Subcutaneous abdominal adipose tissue (tissue), 5 donors: ENCODE measurements around the gene FRAS1.
"Not testable (repeated sequence)": the region's sequence is repeated elsewhere in the genome, so short reads cannot be mapped to it uniquely, and the experiment has no call there.

Experiments used
- H3K27ac ChIP-seq: one replicate; pipeline ENCODE4 v1.7.0; 2013; ENCODE audit warnings: low read depth, mild to moderate bottlenecking, inconsistent platforms, low read length, moderate library complexity
- H3K27me3 ChIP-seq, 5 donors: one replicate each; pipeline ENCODE4 v1.7.0; 2013; ENCODE audit warnings: low read length in 5 of 5, inconsistent platforms in 1 of 5; ENCODE audit not compliant: control insufficient read depth in 5 of 5, insufficient read depth in 4 of 5
- H3K36me3 ChIP-seq, 5 donors: one replicate each; pipeline ENCODE4 v1.7.0; 2013; ENCODE audit warnings: low read length in 5 of 5; ENCODE audit not compliant: control insufficient read depth in 5 of 5, insufficient read depth in 5 of 5
- H3K4me1 ChIP-seq, 5 donors: one replicate each; pipeline ENCODE4 v1.7.0; 2013; ENCODE audit warnings: low read length in 5 of 5, mild to moderate bottlenecking in 3 of 5, moderate library complexity in 1 of 5; ENCODE audit not compliant: control insufficient read depth in 5 of 5, insufficient read depth in 5 of 5
- H3K4me3 ChIP-seq, 5 donors: one replicate each; pipeline ENCODE4 v1.7.0; 2013; ENCODE audit warnings: low read length in 5 of 5, low read depth in 1 of 5
- H3K9ac ChIP-seq, 5 donors: one replicate each; pipeline ENCODE4 v1.7.0; 2013; ENCODE audit warnings: low read length in 5 of 5, mild to moderate bottlenecking in 4 of 5, moderate library complexity in 3 of 5
- H3K9me3 ChIP-seq, 5 donors: one replicate each; pipeline ENCODE4 v1.7.0; 2013; ENCODE audit warnings: low read length in 5 of 5; ENCODE audit not compliant: control insufficient read depth in 5 of 5
- donor health status: healthy.
- donor health status: healthy.
- donor health status: healthy.
- donor health status: healthy.
- donor health status: healthy.

FRAS1 gene

DNA sequence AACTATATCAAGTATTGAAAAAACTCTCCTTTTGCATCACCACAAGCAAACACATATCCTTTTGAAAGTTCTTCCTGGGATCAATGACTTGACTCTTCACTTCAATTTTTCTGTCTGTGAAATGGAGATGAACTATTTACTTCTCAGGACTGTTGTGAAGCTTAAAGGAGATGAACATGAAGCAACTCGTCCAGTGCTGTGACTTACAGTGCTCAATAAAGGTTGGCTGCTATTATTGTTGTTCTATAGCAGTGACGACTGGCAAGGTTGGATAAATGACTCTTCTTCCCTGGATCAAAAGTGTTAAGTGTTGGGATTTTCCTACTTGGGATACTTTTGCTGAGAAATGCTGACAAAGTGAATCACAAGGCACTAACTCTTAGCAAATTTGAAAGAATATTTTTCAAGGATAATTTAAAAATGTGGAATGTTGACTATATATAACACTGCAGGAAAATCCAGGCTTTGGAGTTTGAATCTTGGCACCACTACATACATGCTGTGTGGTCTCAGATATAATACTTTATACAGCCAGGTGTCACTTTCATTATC lies 13.7 kb downstream of the FRAS1 start:
- H3K4me3 ChIP-seq = no peak overlapping the region
- H3K36me3 ChIP-seq = no peaks in the 10 kb centered on the region
- peaks cover 0 to 2% (median 0%) of the 10 kb centered on the region in 5 donors for H3K27me3 ChIP-seq
- H3K9ac ChIP-seq = no peak overlapping the region
- H3K4me1 ChIP-seq = peaks cover 0 to 2% (median 0%) of the 10 kb centered on the region in 5 donors
- H3K9me3 ChIP-seq = no peaks in the 10 kb centered on the region
- no peak overlapping the region for H3K27ac ChIP-seq

DNA sequence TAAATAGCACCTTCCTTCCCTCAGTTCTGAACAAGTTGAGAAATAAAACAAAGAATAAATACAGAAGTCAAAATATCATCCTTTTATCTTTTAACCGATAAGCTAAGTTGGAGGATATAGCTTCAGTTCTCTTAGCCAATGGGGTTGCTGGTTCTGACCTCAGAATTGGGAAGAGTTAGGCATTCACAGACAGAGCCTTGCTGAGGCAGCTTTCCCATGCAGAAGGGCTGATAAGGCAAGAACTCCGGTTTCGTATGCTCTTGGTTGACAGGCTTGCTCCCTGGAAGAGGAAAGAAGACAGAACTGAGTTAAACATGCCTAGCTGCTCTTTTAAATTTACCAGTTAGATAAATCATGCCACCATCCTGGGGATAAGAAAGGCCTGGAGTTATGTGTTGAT lies 17.6 kb downstream of the FRAS1 start:
- no peak overlapping the region for H3K9ac ChIP-seq
- H3K36me3 ChIP-seq = no peaks in the 10 kb centered on the region
- H3K27me3 ChIP-seq = no peaks in the 10 kb centered on the region
- H3K4me3 ChIP-seq = no peak overlapping the region
- H3K4me1 ChIP-seq = peaks cover 0 to 2% (median 0%) of the 10 kb centered on the region in 5 donors
- no peaks in the 10 kb centered on the region for H3K9me3 ChIP-seq
- H3K27ac ChIP-seq = no peak overlapping the region

DNA sequence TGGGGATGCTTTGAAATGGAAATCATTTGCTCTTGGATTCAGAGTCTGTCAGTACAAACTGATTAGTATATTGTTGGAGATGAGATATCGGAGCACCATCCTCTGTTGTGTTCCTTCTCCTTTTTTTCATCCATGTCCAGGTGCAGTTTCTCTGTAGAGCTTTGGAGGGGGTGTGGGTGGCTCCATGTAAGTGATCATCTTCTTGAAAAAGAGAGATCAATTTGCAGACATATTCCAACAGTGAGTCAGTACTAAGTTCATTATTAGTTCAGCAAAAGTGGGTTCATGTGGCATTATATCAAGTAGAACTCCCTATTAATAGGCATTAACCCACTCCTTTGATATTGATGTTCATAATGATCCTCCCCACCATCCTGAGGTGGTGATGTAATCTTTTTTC lies 18.9 kb downstream of the FRAS1 start:
- no peaks in the 10 kb centered on the region for H3K36me3 ChIP-seq
- H3K9me3 ChIP-seq = no peaks in the 10 kb centered on the region
- H3K27me3 ChIP-seq = no peaks in the 10 kb centered on the region
- no peak overlapping the region for H3K9ac ChIP-seq
- no peak overlapping the region for H3K4me3 ChIP-seq
- no peaks in the 10 kb centered on the region for H3K4me1 ChIP-seq
- H3K27ac ChIP-seq = no peak overlapping the region

DNA sequence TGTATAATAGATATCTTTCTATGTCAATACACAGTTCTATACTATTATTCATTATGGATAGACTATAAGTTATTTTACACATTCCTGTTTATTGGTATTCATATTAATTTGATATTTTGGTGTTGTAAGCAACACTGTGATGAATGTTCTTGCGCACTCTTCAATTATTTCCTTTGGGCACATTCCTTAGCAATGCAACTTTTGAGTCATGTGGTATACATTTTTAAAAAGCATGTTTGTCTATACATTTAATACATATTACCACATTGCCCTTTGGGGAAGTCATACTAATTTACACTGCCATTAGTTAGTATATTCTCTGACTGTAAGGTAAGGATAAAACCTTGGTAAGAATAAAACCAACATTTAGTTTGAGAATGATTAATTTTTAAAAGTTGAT lies 21.0 kb downstream of the FRAS1 start:
- no peaks in the 10 kb centered on the region for H3K4me1 ChIP-seq
- H3K27ac ChIP-seq = no peak overlapping the region
- H3K36me3 ChIP-seq = no peaks in the 10 kb centered on the region
- H3K4me3 ChIP-seq = no peak overlapping the region
- no peak overlapping the region for H3K9ac ChIP-seq
- no peaks in the 10 kb centered on the region for H3K27me3 ChIP-seq
- H3K9me3 ChIP-seq = no peaks in the 10 kb centered on the region

DNA sequence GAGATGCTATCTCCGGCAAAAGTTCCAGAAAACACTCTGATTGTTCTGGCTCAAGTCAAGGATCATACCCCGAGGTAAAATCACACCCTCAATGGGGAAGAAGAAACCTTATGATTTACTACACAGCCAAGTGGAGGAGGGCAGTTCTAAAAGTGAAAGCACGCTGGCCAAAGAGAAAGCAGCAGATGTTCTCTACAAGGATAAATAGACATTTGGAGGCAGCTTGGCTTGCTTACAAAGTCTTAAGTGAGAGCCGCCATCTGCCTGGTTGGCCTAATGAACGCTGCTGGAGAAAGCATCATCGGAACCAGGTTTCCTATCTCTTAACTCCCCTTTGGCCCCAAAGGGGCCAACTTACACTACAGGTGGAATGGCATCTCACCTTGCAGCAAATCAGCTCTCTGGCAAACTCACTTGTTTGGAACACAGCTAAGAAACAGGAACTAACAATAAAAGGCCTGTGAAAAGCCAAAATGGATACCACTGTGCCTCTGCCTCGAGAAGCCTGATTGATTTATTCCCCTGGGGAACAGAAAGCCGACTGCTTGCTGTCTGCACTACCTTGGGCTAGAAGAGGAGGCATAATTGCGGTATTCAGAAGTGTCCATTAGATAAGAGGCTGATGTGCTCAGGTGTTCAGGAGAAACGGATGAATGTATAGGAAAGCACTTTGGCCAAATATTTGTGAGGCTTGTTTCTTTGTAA lies 22.8 kb downstream of the FRAS1 start:
- Histone ChIP-seq H3K36me3 (no peaks in the 10 kb centered on the region), H3K4me1 (no peaks in the 10 kb centered on the region), H3K4me3 (no peak overlapping the region)

DNA sequence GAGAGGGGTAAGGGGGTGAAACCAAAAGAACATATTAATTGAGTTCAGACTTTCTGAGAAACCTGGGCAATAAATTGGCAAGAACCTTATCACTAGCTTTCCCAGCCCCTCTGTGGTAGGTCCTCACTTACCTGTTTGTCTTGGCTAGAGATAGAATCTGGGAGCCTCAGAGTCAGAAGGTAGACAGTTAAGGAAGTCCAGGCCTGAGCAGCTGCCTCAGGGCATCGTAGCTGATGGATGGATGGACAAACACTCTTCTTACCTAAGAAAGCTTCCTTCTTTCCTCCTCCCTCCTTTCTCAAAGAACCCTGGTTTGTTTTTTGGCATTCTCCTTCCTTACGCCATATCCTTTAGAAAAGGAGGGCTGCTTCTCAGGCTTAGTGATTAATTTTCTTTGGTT lies 24.4 kb downstream of the FRAS1 start:
- Histone ChIP-seq H3K36me3 (no peaks in the 10 kb centered on the region), H3K4me3 (no peak overlapping the region), H3K9ac (no peak overlapping the region), H3K27me3 (no peaks in the 10 kb centered on the region), H3K4me1 (no peaks in the 10 kb centered on the region), H3K27ac (no peak overlapping the region), H3K9me3 (no peaks in the 10 kb centered on the region)

More for the DNA sequence above, 22.8 kb downstream of the FRAS1 start:
- Histone ChIP-seq H3K9ac (no peak overlapping the region), H3K27me3 (no peaks in the 10 kb centered on the region), H3K27ac (no peak overlapping the region), H3K9me3 (no peaks in the 10 kb centered on the region)

DNA sequence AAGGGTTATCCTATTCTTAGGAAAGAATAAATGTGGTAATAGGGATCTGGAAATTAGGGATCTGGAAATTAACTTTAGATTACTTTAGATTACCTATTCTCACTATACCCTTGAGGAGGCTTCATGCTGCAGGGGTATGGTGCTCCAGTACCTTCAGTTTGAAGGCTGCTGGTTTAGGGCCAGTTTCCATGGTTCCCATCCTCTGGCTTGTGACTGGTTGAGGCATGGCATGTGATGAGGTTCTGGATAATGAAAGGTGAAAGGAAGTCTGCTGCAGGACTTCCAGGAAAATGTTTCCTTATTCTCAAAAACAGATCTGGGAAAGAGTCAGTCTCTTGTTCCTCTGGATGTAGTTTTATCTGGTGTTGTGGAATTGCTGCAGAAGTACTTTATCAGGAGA lies 25.9 kb downstream of the FRAS1 start:
- H3K4me3 ChIP-seq = no peak overlapping the region
- H3K36me3 ChIP-seq = no peaks in the 10 kb centered on the region
- no peaks in the 10 kb centered on the region for H3K9me3 ChIP-seq
- no peak overlapping the region for H3K27ac ChIP-seq
- H3K27me3 ChIP-seq = no peaks in the 10 kb centered on the region
- H3K4me1 ChIP-seq = no peaks in the 10 kb centered on the region
- H3K9ac ChIP-seq = no peak overlapping the region

DNA sequence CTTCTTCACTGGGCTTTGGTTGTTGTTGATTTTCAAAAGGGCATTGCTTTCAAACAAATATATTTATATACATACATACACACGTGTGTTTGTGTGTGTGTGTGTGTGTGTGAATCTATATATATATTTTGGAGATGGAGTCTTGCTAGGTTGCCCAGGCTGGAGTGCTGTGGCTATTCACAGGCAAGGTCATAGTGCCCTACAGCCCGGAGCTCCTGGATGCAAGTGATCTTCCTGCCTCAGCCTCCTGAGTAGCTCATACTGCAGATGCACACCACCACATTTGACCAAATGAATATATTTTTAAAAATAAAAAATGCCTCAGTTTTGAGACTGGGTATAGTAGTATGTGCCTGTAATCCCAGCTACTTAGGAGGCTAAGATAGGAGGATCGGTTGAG lies 34.4 kb downstream of the FRAS1 start:
- H3K9me3 ChIP-seq = peaks cover 0 to 2% (median 0%) of the 10 kb centered on the region in 5 donors
- no peaks in the 10 kb centered on the region for H3K27me3 ChIP-seq
- no peak overlapping the region for H3K9ac ChIP-seq
- H3K4me3 ChIP-seq = no peak overlapping the region
- H3K36me3 ChIP-seq = no peaks in the 10 kb centered on the region
- H3K27ac ChIP-seq = no peak overlapping the region
- H3K4me1 ChIP-seq = no peaks in the 10 kb centered on the region

DNA sequence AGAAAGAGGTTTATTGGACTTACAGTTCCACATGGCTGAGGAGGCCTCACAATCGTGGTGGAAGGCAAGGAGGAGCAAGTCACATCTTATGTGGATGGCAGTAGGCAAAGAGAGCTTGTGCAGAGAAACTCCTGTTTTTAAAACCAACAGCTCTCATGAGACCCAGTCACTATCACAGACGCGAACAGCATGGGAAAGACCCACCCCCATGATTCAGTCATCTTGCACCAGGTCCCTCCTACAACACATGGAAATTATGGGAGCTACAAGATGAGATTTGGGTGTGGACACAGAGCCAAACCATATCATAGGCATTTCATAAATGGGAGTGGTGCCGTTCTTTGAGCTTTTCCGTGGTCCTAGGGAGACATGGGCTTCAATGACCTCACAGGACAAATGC lies 35.2 kb downstream of the FRAS1 start:
- not testable (repeated sequence) for H3K4me1 ChIP-seq, H3K27me3 ChIP-seq, H3K27ac ChIP-seq, H3K36me3 ChIP-seq, H3K9ac ChIP-seq, H3K4me3 ChIP-seq, H3K9me3 ChIP-seq

DNA sequence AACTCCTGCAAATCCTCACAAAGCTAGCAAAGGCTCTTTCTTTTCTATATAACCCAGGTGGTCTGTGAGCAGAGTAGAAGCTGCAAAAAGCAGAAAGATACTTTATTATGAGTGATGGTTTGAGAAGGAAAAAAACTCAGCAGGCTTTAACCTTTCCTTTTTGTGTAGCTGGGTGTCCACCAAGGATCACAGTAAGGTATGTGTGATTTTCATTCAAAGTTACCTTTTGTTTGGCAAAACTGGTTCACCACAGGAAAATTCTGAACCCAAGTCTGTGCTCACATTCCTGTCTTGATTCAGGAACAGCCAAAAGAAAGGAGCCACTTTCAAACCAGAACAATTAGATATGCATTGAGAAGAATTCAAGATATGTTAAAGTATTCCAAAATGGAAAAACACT lies 35.7 kb downstream of the FRAS1 start:
- Histone ChIP-seq H3K4me1 (no peaks in the 10 kb centered on the region), H3K36me3 (no peaks in the 10 kb centered on the region), H3K27me3 (no peaks in the 10 kb centered on the region), H3K9ac (no peak overlapping the region), H3K27ac (no peak overlapping the region), H3K9me3 (peaks cover 0 to 5% (median 0%) of the 10 kb centered on the region in 5 donors), H3K4me3 (no peak overlapping the region)
